Measurements from ENCODE around the gene RPA3. TPM values are rescaled to one million over a fixed set of nuclear protein-coding genes. Genes with fewer than 3 reads are reported as not detected.
A peak's percentile ranks its signal among the peaks of the same experiment; 100 is the strongest.

RPA3 gene
- total RNA-seq, 1 donor from 2014 or later, result 128 TPM

DNA sequence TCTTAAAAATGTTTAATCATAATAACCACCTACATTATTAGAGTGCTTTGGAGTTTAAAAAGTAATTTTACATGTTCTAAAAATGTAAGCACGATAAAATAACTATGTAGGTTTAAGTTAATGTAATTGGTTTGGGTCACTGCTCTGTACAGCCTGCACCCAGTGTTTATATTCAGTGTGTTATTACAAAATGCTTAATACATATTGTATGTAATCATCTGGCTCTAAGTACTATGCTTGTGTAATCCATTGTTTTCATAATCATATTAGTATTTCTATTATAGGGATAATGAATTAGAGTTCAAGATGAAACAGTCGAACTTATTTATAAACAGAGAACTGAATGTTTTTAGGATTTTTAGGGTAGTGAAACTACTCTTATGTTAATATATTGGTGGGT lies 13.1 kb downstream of the RPA3 start:
- H2AFZ ChIP-seq (replicated peaks), result no peak overlapping the region
- Mint-ChIP-seq H3K4me1 (peaks cover 27% of the 10 kb centered on the region), H3K27ac (no peak overlapping the region), H3K4me3 (no peak overlapping the region), H3K36me3 (no peaks in the 10 kb centered on the region), H3K9me3 (no peaks in the 10 kb centered on the region), H3K27me3 (ENCODE audit: insufficient read depth, low read depth) (no peaks in the 10 kb centered on the region)
- H3K27me3 ChIP-seq, result no peaks in the 10 kb centered on the region
- H3F3A ChIP-seq (ENCODE audit: low read depth), result peaks cover 7% of the 10 kb centered on the region
- no peak overlapping the region for H3K27ac ChIP-seq
- no peak overlapping the region for H3K9ac ChIP-seq
- H3K79me2 ChIP-seq (ENCODE audit: low read depth), result no peaks in the 10 kb centered on the region
- H3K4me1 ChIP-seq, result peaks cover 21% of the 10 kb centered on the region
- DNase-seq (ENCODE audit: low spot score), result no peak
- H3K36me3 ChIP-seq, result no peaks in the 10 kb centered on the region
- no peak overlapping the region for H3K4me2 ChIP-seq
- H3K9me3 ChIP-seq (ENCODE audit: low read depth), result no peaks in the 10 kb centered on the region
- peaks cover 5% of the 10 kb centered on the region for H4K20me1 ChIP-seq (ENCODE audit: low read depth)
- no peak overlapping the region for H3K4me3 ChIP-seq
- TF ChIP-seq, protein P1, sequence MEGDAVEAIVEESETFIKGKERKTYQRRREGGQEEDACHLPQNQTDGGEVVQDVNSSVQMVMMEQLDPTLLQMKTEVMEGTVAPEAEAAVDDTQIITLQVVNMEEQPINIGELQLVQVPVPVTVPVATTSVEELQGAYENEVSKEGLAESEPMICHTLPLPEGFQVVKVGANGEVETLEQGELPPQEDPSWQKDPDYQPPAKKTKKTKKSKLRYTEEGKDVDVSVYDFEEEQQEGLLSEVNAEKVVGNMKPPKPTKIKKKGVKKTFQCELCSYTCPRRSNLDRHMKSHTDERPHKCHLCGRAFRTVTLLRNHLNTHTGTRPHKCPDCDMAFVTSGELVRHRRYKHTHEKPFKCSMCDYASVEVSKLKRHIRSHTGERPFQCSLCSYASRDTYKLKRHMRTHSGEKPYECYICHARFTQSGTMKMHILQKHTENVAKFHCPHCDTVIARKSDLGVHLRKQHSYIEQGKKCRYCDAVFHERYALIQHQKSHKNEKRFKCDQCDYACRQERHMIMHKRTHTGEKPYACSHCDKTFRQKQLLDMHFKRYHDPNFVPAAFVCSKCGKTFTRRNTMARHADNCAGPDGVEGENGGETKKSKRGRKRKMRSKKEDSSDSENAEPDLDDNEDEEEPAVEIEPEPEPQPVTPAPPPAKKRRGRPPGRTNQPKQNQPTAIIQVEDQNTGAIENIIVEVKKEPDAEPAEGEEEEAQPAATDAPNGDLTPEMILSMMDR (IDR thresholded peaks at IDR 0.05), result no peak
- TF ChIP-seq EZH2 (IDR thresholded peaks at IDR 0.05) (no peak), EZH2phosphoT487 (IDR thresholded peaks at IDR 0.05) (no peak)

DNA sequence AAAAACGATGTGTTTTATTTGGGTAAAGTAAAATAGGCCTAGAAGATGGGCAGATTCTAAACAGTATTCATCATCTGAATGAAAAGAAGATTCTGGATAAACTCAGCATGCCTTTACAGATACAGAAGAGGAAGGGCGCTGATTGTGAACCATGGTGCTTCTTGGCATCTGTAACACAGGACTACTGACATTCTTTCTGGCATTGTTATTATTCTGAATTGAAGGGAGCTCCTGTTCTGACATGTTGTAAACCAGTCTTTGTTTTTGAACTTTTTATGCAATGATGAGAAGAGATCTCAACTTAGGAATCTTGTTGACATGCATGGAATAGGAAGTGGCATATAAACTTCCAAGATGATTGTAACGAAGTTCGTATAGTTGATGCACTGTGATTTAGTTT lies 13.5 kb downstream of the RPA3 start:
- peaks cover 5% of the 10 kb centered on the region for H4K20me1 ChIP-seq (ENCODE audit: low read depth)
- no peak overlapping the region for H2AFZ ChIP-seq (replicated peaks)
- H3K27me3 ChIP-seq, result no peaks in the 10 kb centered on the region
- H3K4me1 ChIP-seq, result peaks cover 21% of the 10 kb centered on the region
- no peak for DNase-seq (ENCODE audit: low spot score)
- Mint-ChIP-seq H3K4me1 (peaks cover 25% of the 10 kb centered on the region), H3K36me3 (no peaks in the 10 kb centered on the region), H3K27ac (no peak overlapping the region), H3K4me3 (no peak overlapping the region), H3K9me3 (no peaks in the 10 kb centered on the region), H3K27me3 (ENCODE audit: insufficient read depth, low read depth) (no peaks in the 10 kb centered on the region)
- H3K27ac ChIP-seq, result no peak overlapping the region
- H3K36me3 ChIP-seq, result no peaks in the 10 kb centered on the region
- H3K4me2 ChIP-seq, result no peak overlapping the region
- H3K9ac ChIP-seq, result no peak overlapping the region
- H3K4me3 ChIP-seq, result no peak overlapping the region
- no peaks in the 10 kb centered on the region for H3K79me2 ChIP-seq (ENCODE audit: low read depth)
- H3K9me3 ChIP-seq (ENCODE audit: low read depth), result no peaks in the 10 kb centered on the region
- TF ChIP-seq, protein P1 (IDR thresholded peaks at IDR 0.05), result no peak
- TF ChIP-seq EZH2 (IDR thresholded peaks at IDR 0.05) (no peak), EZH2phosphoT487 (IDR thresholded peaks at IDR 0.05) (no peak)
- H3F3A ChIP-seq (ENCODE audit: low read depth), result peaks cover 7% of the 10 kb centered on the region

DNA sequence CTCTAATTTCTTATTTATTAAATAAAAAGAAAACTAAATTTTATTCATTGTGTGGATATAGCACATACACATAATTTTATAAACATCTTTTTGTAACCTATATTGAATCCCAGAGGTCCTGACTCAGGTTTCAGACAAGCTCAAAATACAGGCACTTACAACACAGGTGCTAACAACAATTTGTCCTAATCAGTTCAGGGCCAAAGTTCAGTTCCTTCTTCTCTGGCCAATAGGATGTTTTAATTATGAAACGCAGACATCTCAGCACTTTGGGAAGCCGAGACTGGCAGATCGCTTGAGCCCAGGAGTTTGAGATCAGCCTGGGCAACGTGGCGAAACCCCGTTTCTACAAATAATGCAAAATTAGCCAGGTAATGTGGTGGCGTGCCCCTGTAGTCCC lies 15.0 kb downstream of the RPA3 start:
- no peak for DNase-seq (ENCODE audit: low spot score)
- H3K27ac Mint-ChIP-seq, result peak overlapping the region; percentile 38
- H3K9me3 Mint-ChIP-seq, result no peaks in the 10 kb centered on the region

More for the DNA sequence above, 15.0 kb downstream of the RPA3 start:
- no peak overlapping the region for H3K4me3 ChIP-seq
- no peak overlapping the region for H3K4me2 ChIP-seq
- no peaks in the 10 kb centered on the region for H3K27me3 ChIP-seq
- peaks cover 10% of the 10 kb centered on the region for H3K4me1 ChIP-seq
- Mint-ChIP-seq H3K4me1 (peaks cover 15% of the 10 kb centered on the region), H3K36me3 (no peaks in the 10 kb centered on the region), H3K4me3 (no peak overlapping the region), H3K27me3 (ENCODE audit: insufficient read depth, low read depth) (no peaks in the 10 kb centered on the region)
- H3K9ac ChIP-seq, result no peak overlapping the region
- no peaks in the 10 kb centered on the region for H3K36me3 ChIP-seq
- TF ChIP-seq, protein P1 (IDR thresholded peaks at IDR 0.05), result no peak
- TF ChIP-seq EZH2 (IDR thresholded peaks at IDR 0.05) (no peak), EZH2phosphoT487 (IDR thresholded peaks at IDR 0.05) (no peak)
- H3K27ac ChIP-seq, result no peak overlapping the region
- H3F3A ChIP-seq (ENCODE audit: low read depth), result peaks cover 1% of the 10 kb centered on the region
- H3K79me2 ChIP-seq (ENCODE audit: low read depth), result no peaks in the 10 kb centered on the region
- H3K9me3 ChIP-seq (ENCODE audit: low read depth), result no peaks in the 10 kb centered on the region
- H4K20me1 ChIP-seq (ENCODE audit: low read depth), result no peaks in the 10 kb centered on the region
- no peak overlapping the region for H2AFZ ChIP-seq (replicated peaks)

Measured in neural progenitor cell (in vitro differentiated cells).